Mesendoderm (in vitro differentiated cells): ENCODE data around the gene ARFGAP1.

Experiments used
- DNase-seq: peaks from one replicate; pipeline ENCODE4 v3.0.0; 2013
- H2AK5ac ChIP-seq: 2 replicates; pipeline ENCODE4 v1.6.1; 2013; ENCODE audit warnings: low read length, inconsistent platforms
- H2BK120ac ChIP-seq: 2 replicates; pipeline ENCODE4 v1.6.1; 2013; ENCODE audit warnings: low read depth, mild to moderate bottlenecking, low read length, moderate library complexity, mixed read lengths
- H2BK15ac ChIP-seq: replicated peaks from 2 replicates; pipeline ENCODE4 v1.6.1; 2013; ENCODE audit warnings: low read depth, mild to moderate bottlenecking, moderate library complexity
- H2BK5ac ChIP-seq: 2 replicates; pipeline ENCODE4 v1.6.1; 2013; ENCODE audit warnings: low read length, inconsistent platforms
- H3K18ac ChIP-seq: 2 replicates; pipeline ENCODE4 v1.6.1; 2013; ENCODE audit warnings: mild to moderate bottlenecking, low read length, mixed read lengths
- H3K23ac ChIP-seq: one replicate; pipeline ENCODE4 v1.6.1; 2013; ENCODE audit warnings: low read length
- H3K27ac ChIP-seq: 2 replicates; pipeline ENCODE4 v1.5.1; 2013; ENCODE audit warnings: low read depth, mild to moderate bottlenecking, inconsistent platforms, low read length, moderate library complexity
- H3K27me3 ChIP-seq: 2 replicates; pipeline ENCODE4 v1.6.1; 2013; ENCODE audit warnings: low read length, control low read depth, mild to moderate bottlenecking, inconsistent platforms; ENCODE audit not compliant: insufficient read depth, poor library complexity
- H3K36me3 ChIP-seq: 2 replicates; pipeline ENCODE4 v1.6.1; 2013; ENCODE audit warnings: low read length, inconsistent platforms; ENCODE audit not compliant: control insufficient read depth, insufficient read depth
- H3K4ac ChIP-seq: one replicate; pipeline ENCODE4 v1.6.1; 2013; ENCODE audit warnings: low read depth, mild to moderate bottlenecking, low read length, moderate library complexity
- H3K4me1 ChIP-seq: 2 replicates; pipeline ENCODE4 v1.6.1; 2013; ENCODE audit warnings: low read depth, low read length, inconsistent platforms; ENCODE audit not compliant: control insufficient read depth
- H3K4me2 ChIP-seq: 2 replicates; pipeline ENCODE4 v1.6.1; 2013; ENCODE audit warnings: low read length
- H3K4me3 ChIP-seq: 2 replicates; pipeline ENCODE4 v1.5.1; 2013; ENCODE audit warnings: mild to moderate bottlenecking, low read length
- H3K56ac ChIP-seq: one replicate; pipeline ENCODE4 v1.6.1; 2013; ENCODE audit warnings: low read length
- H3K79me1 ChIP-seq: 2 replicates; pipeline ENCODE4 v1.6.1; 2013; ENCODE audit warnings: low read length, inconsistent platforms
- H3K79me2 ChIP-seq: 2 replicates; pipeline ENCODE4 v1.6.1; 2013; ENCODE audit warnings: mild to moderate bottlenecking, low read length; ENCODE audit not compliant: control insufficient read depth, insufficient read depth
- H3K9ac ChIP-seq: 2 replicates; pipeline ENCODE4 v1.6.1; 2013; ENCODE audit warnings: low read length, inconsistent platforms
- H4K5ac ChIP-seq: one replicate; pipeline ENCODE4 v1.6.1; 2013; ENCODE audit warnings: low read length
- H4K8ac ChIP-seq: one replicate; pipeline ENCODE4 v1.6.1; 2013; ENCODE audit warnings: low read depth, mild to moderate bottlenecking, control low read depth, low read length, moderate library complexity
- WGBS: extraction: QIAGEN DNeasy Blood & Tissue Kit; methylation state at CpG from one replicate; pipeline ENCODE4 v1.1.7; 2013; ENCODE audit warnings: low lambda C conversion rate, missing lambda C conversion rate; ENCODE audit not compliant: insufficient coverage; ENCODE audit errors: extremely low coverage; 5-methylcytosine and 5-hydroxymethylcytosine counted together

The ARFGAP1 gene

GRCh38 chr20:63315240-63315689 is 42.7 kb downstream of the ARFGAP1 start:
- no peak overlapping the region for H4K8ac ChIP-seq
- no peak overlapping the region for H2AK5ac ChIP-seq
- WGBS = no CpG with 5 or more reads among the region's 15 CpGs
- no peak overlapping the region for H2BK15ac ChIP-seq
- H3K36me3 ChIP-seq = no peaks in the 10 kb centered on the region
- no peaks in the 10 kb centered on the region for H3K4me1 ChIP-seq
- H3K27me3 ChIP-seq = no peaks in the 10 kb centered on the region
- no peak overlapping the region for H3K27ac ChIP-seq
- no peak for DNase-seq
- H3K23ac ChIP-seq = no peak overlapping the region
- no peak overlapping the region for H2BK120ac ChIP-seq
- H3K4me3 ChIP-seq = no peak overlapping the region
- H3K18ac ChIP-seq = no peak overlapping the region
- no peak overlapping the region for H3K4ac ChIP-seq
- H3K56ac ChIP-seq = no peak overlapping the region
- no peak overlapping the region for H2BK5ac ChIP-seq
- no peaks in the 10 kb centered on the region for H3K79me2 ChIP-seq
- no peak overlapping the region for H3K4me2 ChIP-seq
- H3K79me1 ChIP-seq = no peaks in the 10 kb centered on the region
- no peak overlapping the region for H4K5ac ChIP-seq
- no peak overlapping the region for H3K9ac ChIP-seq

GRCh38 chr20:63315731-63316491 is 43.3 kb downstream of the ARFGAP1 start:
- WGBS = no CpG with 5 or more reads among the region's 31 CpGs
- Histone ChIP-seq H2AK5ac (no peak overlapping the region), H3K18ac (no peak overlapping the region), H3K27ac (no peak overlapping the region), H3K23ac (no peak overlapping the region), H4K8ac (no peak overlapping the region), H2BK15ac (no peak overlapping the region), H3K27me3 (no peaks in the 10 kb centered on the region), H4K5ac (no peak overlapping the region), H3K9ac (no peak overlapping the region), H3K4ac (no peak overlapping the region), H2BK5ac (no peak overlapping the region), H3K56ac (no peak overlapping the region), H3K4me3 (no peak overlapping the region), H3K36me3 (no peaks in the 10 kb centered on the region), H3K4me1 (no peaks in the 10 kb centered on the region), H3K4me2 (no peak overlapping the region), H3K79me1 (no peaks in the 10 kb centered on the region), H2BK120ac (no peak overlapping the region), H3K79me2 (no peaks in the 10 kb centered on the region)
- no peak for DNase-seq

- H3K27ac ChIP-seq = no peak overlapping the region
- no peak for DNase-seq
- no peak overlapping the region for H3K23ac ChIP-seq
- WGBS = no CpG with 5 or more reads among the region's 14 CpGs
- no peak overlapping the region for H3K18ac ChIP-seq
- no peak overlapping the region for H3K4ac ChIP-seq
- H2BK120ac ChIP-seq = no peak overlapping the region
- no peaks in the 10 kb centered on the region for H3K36me3 ChIP-seq
- no peak overlapping the region for H3K56ac ChIP-seq
- H3K4me1 ChIP-seq = no peaks in the 10 kb centered on the region
- H3K79me1 ChIP-seq = no peaks in the 10 kb centered on the region
- no peak overlapping the region for H3K4me2 ChIP-seq
- H3K79me2 ChIP-seq = no peaks in the 10 kb centered on the region
- no peak overlapping the region for H4K5ac ChIP-seq
- H2AK5ac ChIP-seq = no peak overlapping the region
- no peak overlapping the region for H2BK15ac ChIP-seq
- no peak overlapping the region for H3K9ac ChIP-seq
- H4K8ac ChIP-seq = no peak overlapping the region
- no peak overlapping the region for H2BK5ac ChIP-seq
- no peak overlapping the region for H3K4me3 ChIP-seq
- no peaks in the 10 kb centered on the region for H3K27me3 ChIP-seq
Observed at GRCh38 chr20:63316502-63316921, 43.9 kb downstream of the ARFGAP1 start.

- no peak overlapping the region for H3K4me3 ChIP-seq
- no peak overlapping the region for H3K4me2 ChIP-seq
- H3K4me1 ChIP-seq = no peaks in the 10 kb centered on the region
- H3K27me3 ChIP-seq = no peaks in the 10 kb centered on the region
- H3K4ac ChIP-seq = no peak overlapping the region
- no peak overlapping the region for H3K23ac ChIP-seq
- DNase-seq = no peak
- no peak overlapping the region for H3K18ac ChIP-seq
- no peak overlapping the region for H2BK120ac ChIP-seq
- no peak overlapping the region for H4K5ac ChIP-seq
- H4K8ac ChIP-seq = no peak overlapping the region
- no peak overlapping the region for H2AK5ac ChIP-seq
- H2BK5ac ChIP-seq = no peak overlapping the region
- no peak overlapping the region for H3K56ac ChIP-seq
- H3K79me1 ChIP-seq = no peaks in the 10 kb centered on the region
- WGBS = no CpG with 5 or more reads among the region's 6 CpGs
- H3K27ac ChIP-seq = no peak overlapping the region
- H3K9ac ChIP-seq = no peak overlapping the region
- H2BK15ac ChIP-seq = no peak overlapping the region
- no peaks in the 10 kb centered on the region for H3K79me2 ChIP-seq
- no peaks in the 10 kb centered on the region for H3K36me3 ChIP-seq
Observed at GRCh38 chr20:63317061-63317460, 44.4 kb downstream of the ARFGAP1 start.

GRCh38 chr20:63317601-63318291 is 45.1 kb downstream of the ARFGAP1 start:
- Histone ChIP-seq H3K79me1 (no peaks in the 10 kb centered on the region), H3K23ac (no peak overlapping the region), H3K4me3 (no peak overlapping the region), H4K8ac (no peak overlapping the region), H3K36me3 (no peaks in the 10 kb centered on the region), H3K4me2 (no peak overlapping the region), H4K5ac (no peak overlapping the region), H3K27ac (no peak overlapping the region), H2BK120ac (no peak overlapping the region), H3K4me1 (no peaks in the 10 kb centered on the region), H2AK5ac (no peak overlapping the region), H3K4ac (no peak overlapping the region), H3K27me3 (no peaks in the 10 kb centered on the region), H3K79me2 (no peaks in the 10 kb centered on the region), H2BK5ac (no peak overlapping the region), H2BK15ac (no peak overlapping the region), H3K18ac (no peak overlapping the region), H3K9ac (no peak overlapping the region), H3K56ac (no peak overlapping the region)
- no peak for DNase-seq
- no CpG with 5 or more reads among the region's 18 CpGs for WGBS
